Measurements from ENCODE around the gene ZNF30.
"Not testable (repeated sequence)": the region's sequence is repeated elsewhere in the genome, so short reads cannot be mapped to it uniquely, and the experiment has no call there.

The ZNF30 gene

DNA sequence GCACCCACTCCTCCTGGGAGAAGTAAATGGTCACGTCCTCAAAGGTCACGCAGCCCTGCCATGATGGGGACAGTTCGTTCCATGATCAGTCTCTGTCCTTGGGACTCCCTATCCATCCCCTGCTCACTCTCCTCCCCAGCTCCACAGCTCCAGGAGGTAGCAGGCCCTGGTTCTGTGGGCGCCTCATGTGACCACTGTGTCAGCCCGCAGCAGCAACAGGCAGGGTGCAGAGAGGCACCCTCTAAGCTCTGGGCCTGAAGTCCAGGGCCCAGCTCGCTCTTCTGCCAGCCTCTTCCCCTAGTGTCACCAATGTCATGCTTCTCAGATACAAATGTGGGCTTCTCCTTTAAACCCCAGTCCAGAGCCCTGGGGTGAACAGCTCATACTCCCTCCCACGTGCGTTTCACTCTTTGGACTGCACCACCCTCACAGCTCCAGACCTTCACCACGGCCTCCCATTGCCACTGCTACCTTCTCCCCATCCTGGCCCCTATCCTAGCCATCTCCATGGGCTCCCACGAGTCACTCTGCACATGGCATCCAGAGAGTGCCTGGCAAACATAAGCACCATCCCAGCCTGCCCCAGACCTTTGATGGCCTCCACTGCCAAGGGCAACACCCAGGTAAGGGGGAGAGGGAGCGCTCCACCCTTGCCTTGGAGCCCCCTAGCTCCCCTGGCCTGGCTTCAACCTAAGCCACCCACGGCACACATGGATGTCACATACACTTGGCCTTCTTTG lies 34.4 kb downstream of the ZNF30 start:
- no peak for DNase-seq

- DNase-seq: peak; percentile 30 to 61
Measured at GRCh38 chr19:34961775-34962686, 35.3 kb downstream of the ZNF30 start.

DNA sequence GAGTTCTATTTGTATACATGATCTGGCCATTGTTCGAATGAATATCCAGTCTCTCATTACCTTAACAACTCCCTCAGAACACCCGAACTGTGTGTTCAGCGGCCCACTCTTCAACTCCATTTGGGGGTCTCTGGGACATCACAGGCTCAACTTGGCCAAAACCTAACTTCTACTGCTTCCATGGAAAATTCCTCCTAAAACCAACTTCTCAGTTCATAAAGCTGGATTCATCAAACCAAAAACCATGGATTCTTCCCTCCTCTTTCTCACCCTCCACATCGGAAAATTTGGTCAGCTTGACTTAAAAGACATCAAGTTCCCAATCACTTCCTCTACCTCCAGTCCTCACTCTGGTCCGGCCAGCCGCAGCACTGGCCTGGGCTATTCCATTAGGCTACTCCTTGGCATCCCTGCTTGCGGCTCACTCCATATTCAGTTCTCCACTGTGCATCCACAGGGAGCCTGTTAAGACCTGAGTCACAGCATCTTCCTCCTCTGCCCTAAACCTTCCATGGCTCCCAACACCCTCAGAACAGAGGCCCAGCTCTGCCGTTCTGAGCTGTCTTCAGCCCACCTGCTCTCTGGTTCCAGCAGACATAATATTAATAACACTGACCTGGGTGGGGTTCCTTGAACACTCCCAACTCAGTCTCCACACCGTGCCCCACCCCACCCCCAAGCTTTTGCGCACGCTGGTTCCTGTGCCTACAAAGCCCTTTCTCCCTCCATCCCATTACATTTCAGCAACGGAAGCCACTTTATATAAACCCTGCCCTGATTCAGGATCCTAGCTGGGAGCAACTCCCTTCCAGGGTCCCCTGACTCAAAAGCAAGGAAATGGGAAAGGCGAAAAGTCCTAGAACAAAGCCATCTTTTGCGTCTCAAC lies 36.2 kb downstream of the ZNF30 start:
- no peak for DNase-seq

- peak; percentile 29 to 47 for DNase-seq
Measured at GRCh38 chr19:34963573-34964406, 37.1 kb downstream of the ZNF30 start, which contains the start of gene ZNF792. Gene ZNF792, minus strand, starts transcription at chr19:34964229. Its CDS starts 567 bp downstream, at chr19:34963662.

- no peak for DNase-seq
Measured at GRCh38 chr19:34964598-34964997, 37.9 kb downstream of the ZNF30 start.

DNA sequence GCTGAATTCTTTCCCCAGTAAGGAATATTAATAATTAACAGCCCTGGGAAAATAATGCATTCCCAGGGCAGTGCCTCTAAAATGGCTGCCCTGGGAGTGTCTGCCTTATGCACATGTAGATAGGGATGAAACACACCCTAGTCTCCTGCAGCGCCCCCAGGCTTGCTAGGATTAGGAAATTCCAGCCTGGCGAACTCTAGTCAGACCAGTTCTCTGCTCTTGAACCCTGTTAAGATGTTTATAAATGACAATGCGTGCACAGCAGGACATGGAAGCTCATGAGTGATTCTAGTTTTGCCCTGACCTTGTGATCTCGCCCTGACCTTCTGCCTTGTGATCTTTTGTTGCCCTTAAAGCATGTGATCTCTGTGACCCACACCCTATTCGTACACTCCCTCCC lies 38.8 kb downstream of the ZNF30 start:
- not testable (repeated sequence) for DNase-seq

- no peak for DNase-seq
Measured at GRCh38 chr19:34967551-34967950, 40.8 kb downstream of the ZNF30 start.

- DNase-seq: no peak
Measured at GRCh38 chr19:34969721-34970120, 43.0 kb downstream of the ZNF30 start.

DNA sequence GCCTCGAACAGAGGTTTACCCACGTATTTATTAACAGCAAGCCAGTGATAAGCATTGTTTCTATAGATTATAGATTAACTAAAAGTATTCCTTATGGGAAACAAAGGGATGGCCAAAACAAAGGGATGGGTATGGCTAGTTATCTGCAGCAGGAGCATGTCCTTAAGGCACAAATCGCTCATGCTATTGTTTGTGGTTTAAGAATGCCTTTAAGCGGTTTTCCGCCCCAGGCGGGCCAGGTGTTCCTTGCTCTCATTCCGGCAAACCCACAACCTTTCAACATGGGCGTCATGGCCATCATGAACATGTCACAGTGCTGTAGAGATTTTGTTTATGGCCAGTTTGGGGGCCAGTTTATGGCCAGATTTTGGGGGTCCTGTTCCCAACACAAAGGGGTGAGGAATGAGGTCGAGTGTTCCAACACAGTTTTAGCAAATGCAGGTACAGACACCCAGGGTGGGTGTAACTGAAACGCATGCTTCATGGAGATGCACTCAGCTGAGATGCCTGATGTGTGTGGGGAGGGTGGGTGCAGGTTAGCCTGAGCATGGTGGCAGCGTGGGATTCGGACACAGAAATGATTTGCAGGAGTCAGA lies 43.6 kb downstream of the ZNF30 start:
- not testable (repeated sequence) for DNase-seq

DNA sequence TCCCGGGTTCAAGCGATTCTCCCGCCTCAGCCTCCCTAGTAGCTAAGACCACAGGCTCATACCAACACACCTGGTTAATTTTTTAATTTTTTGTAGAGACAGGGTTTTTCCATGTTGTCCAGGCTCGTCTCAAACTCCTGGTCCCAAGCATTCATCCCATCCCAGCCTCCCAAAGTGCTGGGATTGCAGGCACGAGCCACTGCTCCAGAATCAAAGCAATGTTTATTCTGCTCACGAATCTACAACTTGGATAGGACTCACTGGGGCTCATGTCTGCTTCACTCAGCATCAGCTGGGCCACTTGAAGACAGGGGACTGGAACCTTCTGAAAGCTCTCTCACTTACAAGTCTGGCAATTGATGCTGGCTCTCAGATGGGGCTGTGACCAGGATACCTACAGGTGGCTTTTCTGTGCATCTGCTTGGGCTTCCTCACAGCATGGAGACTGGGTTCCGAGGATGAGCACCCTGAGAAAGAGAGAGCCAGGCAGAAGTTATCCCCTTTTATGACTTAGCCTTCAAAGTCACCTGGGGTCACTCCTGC lies 45.5 kb downstream of the ZNF30 start:
- no peak for DNase-seq

DNA sequence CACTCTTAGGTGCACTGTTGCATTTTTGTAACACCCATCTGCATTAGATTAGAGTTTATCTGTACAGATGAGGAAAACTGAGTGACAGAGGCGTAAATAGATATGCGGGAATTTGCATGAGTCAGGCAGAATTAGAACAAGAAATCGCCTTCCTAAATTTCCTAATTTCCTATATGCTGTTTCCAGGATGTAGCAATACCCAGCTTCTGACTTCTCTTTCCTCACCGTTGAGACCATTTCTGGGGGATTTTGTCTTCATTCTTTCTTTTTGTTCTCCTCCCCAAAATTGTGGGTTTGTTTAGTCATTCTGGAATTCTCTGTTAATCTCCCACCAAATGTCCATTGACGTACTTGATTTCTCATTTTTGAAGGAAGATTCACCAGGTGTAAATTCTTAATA lies 47.9 kb downstream of the ZNF30 start:
- DNase-seq: no peak

- DNase-seq: no peak
Measured at GRCh38 chr19:34975056-34975455, 48.4 kb downstream of the ZNF30 start.

DNA sequence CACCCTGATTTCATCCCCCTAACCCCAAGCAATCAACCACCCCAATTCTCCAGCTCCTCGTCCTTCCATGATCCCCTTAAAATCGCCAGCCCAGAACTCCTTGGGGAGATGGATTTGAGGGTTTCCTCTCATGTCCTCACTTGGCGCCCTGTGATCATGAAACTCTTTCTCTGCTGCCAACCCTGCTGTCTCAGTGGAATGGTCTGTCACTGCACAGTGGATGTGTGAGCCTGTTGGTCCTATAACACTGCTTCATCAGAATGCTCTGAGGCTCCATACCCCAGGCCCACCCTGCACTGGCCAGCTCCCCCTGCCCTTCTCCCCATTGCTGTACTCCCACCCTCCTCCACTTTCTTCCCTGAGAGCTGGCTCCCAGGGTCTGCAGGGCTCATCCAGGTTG lies 49.9 kb downstream of the ZNF30 start:
- no peak for DNase-seq

- DNase-seq: no peak
Measured at GRCh38 chr19:34979819-34980640, 53.3 kb downstream of the ZNF30 start.

DNA sequence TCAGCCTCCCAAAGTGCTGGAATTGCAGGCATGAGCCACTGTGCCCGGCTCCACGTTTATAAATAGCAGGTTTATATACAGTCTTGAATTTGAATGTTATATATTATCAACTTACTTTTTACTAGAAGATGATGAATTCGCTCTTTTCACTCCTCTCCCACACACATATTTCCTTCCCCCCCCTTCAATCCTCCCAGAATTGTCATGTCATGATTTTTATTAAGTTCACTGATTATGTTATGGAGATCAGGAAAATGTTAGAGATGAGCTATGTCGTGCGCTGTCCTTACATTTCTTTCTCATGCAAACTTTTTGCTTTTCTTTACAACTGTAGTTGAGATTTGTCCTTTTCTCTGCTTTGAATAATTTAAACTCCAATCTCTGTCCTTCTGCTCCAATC lies 55.6 kb downstream of the ZNF30 start:
- DNase-seq: no peak

DNA sequence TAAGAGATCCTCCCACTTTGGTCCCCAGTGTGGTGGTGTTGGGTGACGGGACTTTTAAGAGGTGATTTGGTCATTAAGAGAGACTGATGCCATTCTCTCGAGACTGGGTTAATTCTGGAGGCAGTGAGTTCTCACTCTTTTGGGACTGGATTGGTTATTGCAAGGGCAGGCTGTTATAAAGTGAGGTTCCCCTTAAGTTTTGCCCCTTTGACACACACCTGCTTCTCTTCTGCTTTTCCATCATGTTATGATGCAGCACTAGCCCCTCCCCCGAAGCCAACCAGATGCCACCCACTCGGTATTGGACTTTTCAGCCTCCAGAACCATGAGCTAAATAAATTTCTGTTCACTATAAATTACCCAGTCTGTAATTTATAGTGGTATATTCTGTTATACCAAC lies 57.1 kb downstream of the ZNF30 start:
- no peak for DNase-seq

DNA sequence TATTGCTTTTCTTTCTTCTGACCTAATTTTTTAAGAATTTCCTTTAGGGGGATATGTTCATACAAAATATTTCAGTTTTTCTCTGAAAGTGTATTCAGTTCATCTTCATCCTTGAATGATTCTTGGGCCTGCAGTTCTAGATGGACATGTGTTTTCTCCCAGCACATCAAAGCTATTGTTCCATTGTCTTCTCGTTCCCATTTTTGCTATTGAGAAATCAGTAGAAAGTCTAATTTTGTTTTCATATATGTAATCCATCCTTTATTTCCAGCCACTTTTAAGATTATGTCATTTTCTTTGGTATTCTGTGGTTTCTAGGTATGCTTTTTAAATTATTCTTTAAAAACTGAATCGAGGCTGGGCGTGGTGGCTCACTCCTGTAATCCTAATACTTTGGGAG lies 57.6 kb downstream of the ZNF30 start:
- DNase-seq: no peak

GRCh38 chr19:34985249-34986022 lies 58.7 kb downstream of the ZNF30 start:
- DNase-seq: no peak

GRCh38 chr19:34988119-34988518 lies 61.4 kb downstream of the ZNF30 start:
- DNase-seq: no peak

DNA sequence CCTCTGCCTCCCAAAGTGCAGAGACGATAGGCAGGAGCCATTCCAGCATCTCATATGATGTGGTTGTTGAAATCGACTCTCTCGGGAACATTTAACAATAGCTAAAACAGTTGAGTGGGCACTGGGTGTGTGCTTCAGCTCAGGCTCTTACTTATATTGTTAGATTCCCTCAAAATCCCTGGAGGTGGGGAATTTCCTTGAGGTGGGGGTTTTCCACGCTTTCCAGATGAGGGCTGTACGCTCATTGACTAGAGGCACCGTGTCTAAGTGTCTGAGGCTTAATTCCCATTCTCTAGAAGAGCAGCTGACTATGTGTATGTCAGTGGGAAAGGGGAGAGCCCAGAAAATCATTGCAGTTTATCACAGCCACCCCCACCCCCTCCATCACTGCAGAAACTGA lies 62.6 kb downstream of the ZNF30 start:
- DNase-seq: no peak

All from CD4-positive, alpha-beta T cell treated with Interleukin-1 beta for 1 hour (primary cell).